Left ventricle myocardium superior (tissue), 1 donor: ENCODE measurements around the gene GLB1L2. TPM values are rescaled to one million over a fixed set of nuclear protein-coding genes. Genes with fewer than 3 reads are reported as not detected.
"Not testable (repeated sequence)": the region's sequence is repeated elsewhere in the genome, so short reads cannot be mapped to it uniquely, and the experiment has no call there.

Experiments used
- ATAC-seq: fragments of 200-7000 bp; cut with Tn5 transposase; one replicate; pipeline ENCODE4 v1.9.1; 2020; ENCODE audit warnings: mild to moderate bottlenecking, moderate library complexity
- DNase-seq: peaks from one replicate; pipeline ENCODE4 v3.0.0-alpha.2; 2020
- intact Hi-C: fragments of 100-400 bp; cut with micrococcal nuclease; formaldehyde crosslinking; loops from one replicate; pipeline ENCODE4 v1.11.0; 2022
- total RNA-seq: library from RNA; stranded (reverse); fragmentation: NEBNext Ultra II Directional; extraction: Animal tissue kit (Norgen Biotek cat#: 25700); gene quantifications from one replicate; pipeline ENCODE4 v1.2.1, GENCODE V29; 2021
- donor health status: DM: no; HTN: yes; CAD: no; lungs with severe emphysema.

Gene GLB1L2
- total RNA-seq, 1 donor from 2014 or later: 0.37 TPM

DNA sequence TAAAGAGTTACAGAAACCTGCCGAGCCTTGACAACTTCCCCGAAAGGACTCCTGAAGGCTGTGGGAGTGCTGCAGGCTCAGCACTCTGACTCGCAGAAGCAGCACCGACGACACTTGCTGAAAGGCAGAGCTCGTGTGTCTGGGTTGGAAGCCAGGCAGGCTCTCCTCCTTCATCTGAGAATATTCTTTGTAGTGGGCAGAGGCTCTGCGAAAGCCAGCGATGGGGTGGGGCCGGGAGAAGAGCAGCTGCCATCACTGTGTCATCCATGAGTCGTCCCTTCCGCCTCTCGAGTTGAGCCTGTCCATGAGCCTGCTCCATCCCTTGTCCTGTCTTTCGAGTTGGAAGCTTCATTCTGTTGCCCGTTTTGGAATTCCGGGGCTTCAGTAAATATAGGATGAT lies 11.9 kb downstream of the GLB1L2 start:
- DNase-seq (no peak), ATAC-seq (no peak)
- intact Hi-C loops: no loop called here

DNA sequence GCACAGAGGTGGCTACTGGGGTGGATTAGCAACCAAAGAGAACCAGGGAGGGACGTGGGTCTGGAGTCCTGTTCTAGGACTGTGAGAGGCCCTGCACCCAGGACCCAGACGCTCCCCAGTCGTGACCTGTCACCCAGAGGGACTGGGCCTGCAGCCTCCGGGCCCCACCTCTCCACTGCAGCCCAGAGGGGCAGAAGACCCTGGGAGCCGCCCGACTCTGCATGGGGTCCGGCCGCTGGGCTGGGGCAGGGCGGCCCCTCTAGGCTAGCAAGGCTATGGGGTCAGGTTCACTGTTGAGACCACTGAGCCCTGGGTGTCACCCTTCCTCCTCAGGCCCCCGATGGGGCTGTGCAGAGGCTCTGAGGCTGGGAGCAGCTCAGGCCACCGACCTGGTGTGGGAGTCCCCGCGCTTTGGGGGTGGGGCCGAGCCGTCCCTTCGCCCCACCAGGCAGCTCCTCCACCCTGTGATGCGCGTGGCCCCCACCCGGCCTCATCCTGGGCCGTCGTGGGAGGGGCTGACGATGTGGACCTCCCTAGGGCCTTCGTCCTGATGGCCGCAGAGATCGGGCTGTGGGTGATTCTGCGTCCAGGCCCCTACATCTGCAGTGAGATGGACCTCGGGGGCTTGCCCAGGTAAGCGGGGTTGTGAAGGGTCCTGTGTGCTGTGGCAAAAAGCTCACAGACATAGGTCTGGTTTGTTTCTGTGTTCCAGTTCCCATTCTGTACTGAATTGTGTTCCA lies 12.9 kb downstream of the GLB1L2 start:
- intact Hi-C loops, DNase-seq: not testable (repeated sequence)
- ATAC-seq: peak; percentile 14

DNA sequence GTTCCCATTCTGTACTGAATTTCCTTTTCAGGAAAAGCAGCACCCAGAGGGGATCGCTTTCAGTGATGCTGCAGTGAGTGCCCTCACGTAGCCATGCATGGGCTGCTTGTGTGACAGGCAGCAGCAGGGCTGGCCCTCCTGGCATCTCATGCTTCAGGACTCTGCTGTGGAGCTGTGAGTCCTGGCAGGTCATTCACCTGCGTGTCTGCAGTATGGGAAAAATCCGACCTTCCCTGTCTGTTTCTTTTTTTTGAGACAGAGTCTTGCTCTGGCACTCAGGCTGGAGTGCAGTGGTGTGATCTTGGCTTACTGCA lies 13.4 kb downstream of the GLB1L2 start:
- ATAC-seq (no peak), DNase-seq (no peak)
- intact Hi-C loops: no loop called here

DNA sequence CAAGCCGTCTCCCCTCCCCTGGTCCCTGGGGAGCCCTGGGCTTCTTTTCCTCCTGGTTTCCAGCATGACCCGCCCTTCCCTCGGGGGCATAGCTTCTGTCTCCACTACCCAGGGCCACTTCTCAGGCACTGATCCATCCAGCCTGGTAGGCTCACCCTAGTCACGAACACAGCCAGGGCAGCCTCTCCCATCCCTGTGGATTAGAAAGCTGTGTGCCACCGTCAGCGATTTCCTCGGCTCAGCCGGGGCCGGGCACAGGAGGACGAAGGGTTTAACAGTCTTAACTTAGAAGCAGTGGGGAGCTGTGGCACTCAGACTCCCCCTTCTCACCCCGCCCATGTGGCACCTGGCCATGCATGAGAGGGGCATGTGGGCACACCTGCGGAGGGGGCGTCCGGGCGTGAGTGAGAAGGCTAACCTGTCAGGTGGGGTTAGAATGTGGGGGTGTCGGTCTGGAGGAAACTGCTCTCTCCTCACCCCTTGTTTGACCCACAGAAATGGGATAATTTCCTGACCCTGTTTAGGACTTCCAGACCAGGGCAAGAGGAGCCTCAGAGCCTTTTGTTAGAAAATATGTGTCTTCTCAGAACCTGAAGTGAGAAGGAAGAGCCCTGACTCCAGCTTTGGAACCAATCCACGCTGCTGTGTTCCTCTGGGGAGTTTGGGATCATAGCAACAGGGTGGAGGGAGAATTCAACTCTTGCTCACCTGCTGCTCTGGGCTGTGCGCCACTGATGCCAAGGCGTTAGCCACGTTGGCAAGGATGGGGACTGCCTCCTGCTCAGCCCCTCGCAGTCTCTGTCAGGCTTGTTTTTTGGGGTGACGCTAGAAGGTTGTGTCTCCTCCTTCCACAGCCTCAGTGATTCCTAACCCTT lies 14.6 kb downstream of the GLB1L2 start:
- ATAC-seq: no peak
- DNase-seq: no peak
- intact Hi-C loops: no loop called here

GRCh38 chr11:134346976-134347350 lies 15.2 kb downstream of the GLB1L2 start:
- DNase-seq: no peak
- ATAC-seq: no peak
- intact Hi-C loops: no loop called here

DNA sequence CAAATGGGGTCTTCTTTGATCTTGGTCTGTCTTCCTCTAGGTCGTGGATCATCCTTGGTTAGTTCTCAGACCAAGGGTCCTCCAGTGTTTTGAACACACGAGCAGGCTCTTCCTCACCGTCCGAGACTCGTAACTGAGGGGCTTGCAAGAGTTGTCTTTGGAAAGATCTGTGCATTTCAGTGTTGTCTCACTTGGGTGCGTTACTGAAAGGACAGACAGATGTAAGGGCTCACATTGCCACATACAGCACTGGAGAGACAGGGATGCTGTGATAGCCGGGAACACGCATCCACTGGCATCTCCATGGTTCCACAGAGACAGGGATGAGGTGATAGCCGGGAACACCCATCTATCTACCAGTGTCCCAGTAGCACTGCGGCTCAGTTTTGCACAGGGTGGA lies 15.7 kb downstream of the GLB1L2 start:
- DNase-seq: no peak
- intact Hi-C loops: no loop called here
- no peak for ATAC-seq

- DNase-seq (no peak), ATAC-seq (no peak)
- intact Hi-C loops: no loop called here
Measured at GRCh38 chr11:134349109-134349801, 17.5 kb downstream of the GLB1L2 start.

GRCh38 chr11:134349802-134350355 lies 18.1 kb downstream of the GLB1L2 start:
- DNase-seq (no peak), ATAC-seq (no peak)
- intact Hi-C loops: no loop called here

GRCh38 chr11:134350381-134350780 lies 18.6 kb downstream of the GLB1L2 start:
- intact Hi-C loops: no loop called here
- no peak for DNase-seq
- no peak for ATAC-seq

DNA sequence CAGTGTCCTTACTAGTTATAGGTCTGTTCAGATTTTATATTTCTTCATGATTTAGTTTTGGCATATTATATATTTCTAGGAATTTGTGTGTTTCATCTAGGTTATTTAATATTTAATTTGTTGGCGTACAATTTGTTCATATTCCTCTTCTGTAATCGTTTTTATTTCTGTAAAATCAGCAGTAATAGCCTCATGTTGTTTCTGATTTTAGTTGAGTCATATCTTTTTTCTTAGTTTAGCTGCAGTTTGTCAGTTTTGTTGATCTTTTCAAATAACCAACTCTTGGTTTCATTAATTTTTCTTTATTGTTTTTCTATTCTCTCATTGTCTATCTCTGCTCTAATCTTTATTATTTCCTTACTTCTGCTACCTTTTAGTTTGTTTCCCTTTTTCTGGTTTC lies 20.3 kb downstream of the GLB1L2 start:
- intact Hi-C loops: no loop called here
- ATAC-seq (no peak), DNase-seq (no peak)

- intact Hi-C loops: no loop called here
- ATAC-seq (no peak), DNase-seq (no peak)
Measured at GRCh38 chr11:134355136-134355535, 23.3 kb downstream of the GLB1L2 start.

GRCh38 chr11:134355656-134356055 lies 23.9 kb downstream of the GLB1L2 start:
- DNase-seq (no peak), ATAC-seq (no peak)
- intact Hi-C loops: no loop called here

- no peak for ATAC-seq
- intact Hi-C loops: no loop called here
- DNase-seq: no peak
Measured at GRCh38 chr11:134356656-134357544, 25.1 kb downstream of the GLB1L2 start.

GRCh38 chr11:134357545-134357839 lies 25.7 kb downstream of the GLB1L2 start:
- intact Hi-C loops: no loop called here
- DNase-seq (no peak), ATAC-seq (no peak)

DNA sequence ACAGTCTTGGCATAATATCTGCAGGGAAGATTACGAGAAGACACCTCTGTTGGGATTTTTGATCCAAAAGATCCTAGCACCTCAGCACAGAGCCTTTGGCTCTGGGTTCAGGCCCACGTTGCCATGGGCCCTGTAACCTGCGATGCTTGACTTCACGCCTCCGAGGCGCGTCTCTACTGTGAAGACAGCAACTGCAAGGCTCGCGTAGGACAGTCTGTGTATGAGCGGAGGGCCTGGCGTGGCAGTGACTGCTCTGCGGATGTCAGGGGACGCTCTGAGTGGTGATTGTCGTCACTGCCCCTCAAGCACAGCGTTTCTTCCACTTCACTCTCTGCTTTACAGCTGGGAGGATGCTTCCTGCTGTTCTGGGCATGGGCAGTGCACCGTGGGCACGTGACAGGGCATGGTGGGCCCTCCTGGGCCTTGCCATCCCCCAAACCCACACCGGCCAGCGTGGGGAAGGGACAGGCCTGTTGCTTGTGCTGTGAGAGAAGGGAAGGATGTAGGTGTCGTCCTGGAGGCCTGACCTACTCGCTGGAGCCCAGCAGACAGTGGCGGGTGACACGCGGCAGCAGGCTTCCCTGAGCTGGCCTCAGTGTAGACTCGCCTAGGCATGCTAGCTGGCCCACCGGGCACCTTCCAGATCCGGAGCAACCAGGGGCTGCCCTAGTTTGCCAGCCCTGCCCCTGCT lies 26.5 kb downstream of the GLB1L2 start:
- ATAC-seq (no peak), DNase-seq (no peak)
- intact Hi-C loops: no loop called here

DNA sequence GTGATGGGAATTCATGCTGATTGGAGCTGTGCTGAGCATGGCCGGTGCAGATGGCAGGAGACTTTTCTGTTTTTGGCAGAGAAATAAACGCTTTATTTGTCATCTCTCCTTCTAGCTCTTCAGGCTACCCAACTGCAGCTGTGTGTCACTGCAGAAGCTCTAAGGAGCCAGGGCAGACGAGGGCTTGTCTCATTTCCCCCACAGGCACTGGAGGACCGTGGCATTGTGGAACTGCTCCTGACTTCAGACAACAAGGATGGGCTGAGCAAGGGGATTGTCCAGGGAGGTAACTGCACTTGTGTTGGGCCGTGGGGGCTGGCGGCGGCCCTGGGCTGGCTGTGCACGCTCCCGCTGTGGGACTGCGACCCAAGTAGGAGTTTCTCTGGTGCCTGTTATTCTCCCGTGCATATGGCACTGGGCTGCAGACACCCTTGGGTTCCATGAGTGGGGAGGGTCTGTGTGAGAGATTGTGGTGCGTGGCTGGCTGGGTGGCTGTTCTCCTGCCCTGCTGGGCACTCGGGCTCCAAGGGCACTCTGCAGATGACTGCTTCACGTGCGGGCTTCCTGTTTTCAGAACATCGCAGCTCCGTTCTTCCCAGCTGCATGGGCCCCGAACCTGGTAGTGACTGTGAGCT lies 27.2 kb downstream of the GLB1L2 start:
- intact Hi-C loops: no loop called here
- DNase-seq (no peak), ATAC-seq (no peak)

DNA sequence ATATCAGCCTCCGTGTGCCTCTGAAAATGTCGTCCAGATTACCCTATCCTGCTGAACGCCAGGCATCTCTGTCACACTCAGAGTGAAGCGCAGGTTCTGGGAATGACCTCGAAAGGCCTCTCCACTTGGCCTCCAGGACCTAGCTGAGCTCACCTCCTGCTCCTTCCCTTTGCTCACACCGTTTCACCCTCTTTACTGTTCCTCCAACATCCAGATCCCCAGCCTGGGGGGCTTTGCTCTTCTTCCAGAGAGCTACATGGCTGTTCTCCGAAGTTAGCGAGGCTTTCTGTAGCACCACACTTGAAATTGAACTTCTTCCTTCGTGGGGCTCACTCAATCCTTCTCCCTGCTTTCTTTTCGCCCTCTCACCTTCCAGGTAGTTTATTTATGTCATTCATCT lies 27.9 kb downstream of the GLB1L2 start:
- intact Hi-C loops: no loop called here
- DNase-seq (no peak), ATAC-seq (no peak)
